Measurements from ENCODE around the gene REV1.

DNA sequence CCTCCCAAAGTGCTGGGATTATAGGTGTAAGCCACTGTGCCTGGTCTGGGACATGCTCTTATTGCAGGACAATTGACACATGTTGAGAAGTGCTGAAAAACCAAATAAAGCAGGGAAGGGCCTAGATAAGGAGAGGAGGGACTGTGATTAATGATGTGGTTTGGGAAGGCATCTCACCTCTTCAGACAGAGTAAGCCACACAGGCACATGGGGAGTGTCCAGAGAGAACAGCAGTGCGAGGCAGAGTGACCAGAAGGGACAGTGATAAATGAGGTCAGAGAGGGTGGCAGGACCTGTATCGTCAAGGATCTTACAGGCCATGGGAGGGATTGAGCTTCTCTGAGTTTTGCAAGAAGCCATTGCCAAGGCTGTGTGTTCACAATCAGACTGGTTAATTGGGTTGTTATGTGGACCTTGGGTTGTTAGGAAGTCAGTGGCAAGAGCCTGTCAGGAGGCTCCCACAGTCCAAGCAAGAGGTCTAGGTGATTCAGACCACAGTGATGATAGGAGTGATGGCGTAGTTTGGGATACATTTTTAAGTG, 94.2 kb downstream of the REV1 start:
- TF ChIP-seq, protein P1, sequence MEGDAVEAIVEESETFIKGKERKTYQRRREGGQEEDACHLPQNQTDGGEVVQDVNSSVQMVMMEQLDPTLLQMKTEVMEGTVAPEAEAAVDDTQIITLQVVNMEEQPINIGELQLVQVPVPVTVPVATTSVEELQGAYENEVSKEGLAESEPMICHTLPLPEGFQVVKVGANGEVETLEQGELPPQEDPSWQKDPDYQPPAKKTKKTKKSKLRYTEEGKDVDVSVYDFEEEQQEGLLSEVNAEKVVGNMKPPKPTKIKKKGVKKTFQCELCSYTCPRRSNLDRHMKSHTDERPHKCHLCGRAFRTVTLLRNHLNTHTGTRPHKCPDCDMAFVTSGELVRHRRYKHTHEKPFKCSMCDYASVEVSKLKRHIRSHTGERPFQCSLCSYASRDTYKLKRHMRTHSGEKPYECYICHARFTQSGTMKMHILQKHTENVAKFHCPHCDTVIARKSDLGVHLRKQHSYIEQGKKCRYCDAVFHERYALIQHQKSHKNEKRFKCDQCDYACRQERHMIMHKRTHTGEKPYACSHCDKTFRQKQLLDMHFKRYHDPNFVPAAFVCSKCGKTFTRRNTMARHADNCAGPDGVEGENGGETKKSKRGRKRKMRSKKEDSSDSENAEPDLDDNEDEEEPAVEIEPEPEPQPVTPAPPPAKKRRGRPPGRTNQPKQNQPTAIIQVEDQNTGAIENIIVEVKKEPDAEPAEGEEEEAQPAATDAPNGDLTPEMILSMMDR (IDR thresholded peaks at IDR 0.05; ENCODE audit: low read depth, low read length): no peak
- no peak for TF ChIP-seq EZH2phosphoT487 (IDR thresholded peaks at IDR 0.05; ENCODE audit: low read depth)
